SU-DHL-6 (cell line): ENCODE results near the gene DNAI2.

ENCODE experiments used
- CTCF ChIP-seq: fragments of 200-600 bp; sonication (generic); IDR thresholded peaks from one replicate; pipeline ENCODE4 v1.5.1; 2017; ENCODE audit warnings: antibody characterized with exemption, mild to moderate bottlenecking, low read length, moderate library complexity; ENCODE audit not compliant: insufficient read depth, poor library complexity, severe bottlenecking
- EZH2phosphoT487 ChIP-seq: fragments of 200-600 bp; sonication (generic), shearing (Covaris generic); conservative IDR thresholded peaks from 2 replicates; pipeline ENCODE4 v1.6.1; 2018; ENCODE audit warnings: mild to moderate bottlenecking, antibody characterized with exemption, low read length, moderate library complexity, mixed read lengths

GRCh38 chr17:74309902-74310301 is 35.9 kb downstream of the DNAI2 start:
- TF ChIP-seq CTCF: no peak
- TF ChIP-seq EZH2phosphoT487: no peak
